Measurements from ENCODE around the gene EFR3B.

EFR3B gene

DNA sequence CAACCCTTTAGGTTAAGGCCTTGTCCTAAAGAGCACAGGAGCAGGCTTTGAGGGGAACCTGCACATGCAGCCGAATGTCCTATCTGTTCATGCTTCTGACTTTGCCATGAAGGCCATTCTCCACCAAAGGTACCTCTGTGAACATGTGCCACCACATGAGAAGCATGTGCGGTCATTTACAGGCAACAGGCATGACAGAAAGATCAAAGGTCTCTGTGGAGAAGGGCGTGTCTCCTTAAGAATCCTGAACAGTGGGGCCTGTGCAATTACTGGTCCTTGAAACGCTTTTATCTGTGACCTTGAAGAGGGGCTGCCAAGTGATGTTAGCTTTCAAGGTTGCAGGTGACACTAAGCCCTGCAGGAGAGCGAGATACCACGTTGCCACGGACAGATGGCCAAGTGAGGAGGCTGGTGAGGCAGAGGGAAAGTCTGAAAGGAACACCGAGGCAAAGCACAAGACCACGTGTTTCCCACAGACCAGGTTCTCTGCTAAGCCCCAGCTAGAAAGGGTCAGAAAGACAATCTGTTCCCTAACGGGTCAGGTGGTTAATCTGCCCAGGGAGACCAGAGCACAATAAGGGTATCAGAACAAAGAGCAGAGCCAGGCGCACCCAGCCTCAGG is 146.0 kb downstream of the EFR3B start:
- DNase-seq (ENCODE audit: low read depth): no peak

GRCh38 chr2:25188405-25188804 is 146.5 kb downstream of the EFR3B start:
- no peak for DNase-seq (ENCODE audit: low read depth)

GRCh38 chr2:25190536-25190935 is 148.7 kb downstream of the EFR3B start:
- no peak for DNase-seq (ENCODE audit: low read depth)

- no peak for DNase-seq (ENCODE audit: low read depth)
Measured at GRCh38 chr2:25194576-25195122, 152.8 kb downstream of the EFR3B start.

DNA sequence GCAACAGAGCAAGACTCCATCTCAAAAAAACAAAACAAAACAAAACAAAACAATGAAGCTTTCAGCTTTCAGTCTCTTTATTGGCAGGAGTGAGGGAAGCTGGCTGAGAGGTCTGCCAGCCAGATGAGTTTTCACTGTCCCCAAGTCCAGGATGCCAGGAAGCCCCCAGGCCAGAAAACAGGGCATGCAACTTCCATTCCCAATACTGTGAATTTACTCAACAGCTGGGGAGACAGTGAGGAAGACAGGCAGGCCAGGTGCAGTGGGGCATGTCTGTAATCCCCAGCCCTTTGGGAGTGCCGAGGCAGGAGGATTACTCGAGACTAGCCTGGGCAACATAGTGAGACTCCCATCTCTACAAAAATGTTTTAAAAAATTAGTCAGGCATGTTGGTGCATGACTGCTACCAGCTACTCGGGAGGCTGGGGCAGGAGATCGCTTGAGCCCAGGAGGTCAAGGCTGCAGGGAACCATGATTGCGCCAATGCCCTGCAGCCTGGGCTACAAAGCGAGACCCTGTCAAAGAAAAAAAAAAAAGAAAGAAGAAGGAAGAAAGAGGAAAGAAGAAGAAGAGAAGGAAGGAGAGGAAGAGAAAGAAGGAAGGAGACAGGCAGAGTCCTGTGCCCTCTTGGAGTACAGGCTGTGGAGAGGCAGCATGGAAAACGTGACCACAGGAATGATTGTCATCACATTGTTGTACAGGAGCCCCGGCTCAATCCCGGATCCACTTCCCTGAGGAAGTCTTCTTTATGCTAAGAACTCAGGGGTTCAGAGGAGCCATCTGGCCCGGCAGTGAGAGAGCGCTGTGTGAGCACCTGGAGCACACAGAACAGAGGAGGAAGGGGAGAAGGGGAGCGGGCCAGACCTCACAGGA is 155.7 kb downstream of the EFR3B start:
- DNase-seq (ENCODE audit: low read depth): no peak

DNA sequence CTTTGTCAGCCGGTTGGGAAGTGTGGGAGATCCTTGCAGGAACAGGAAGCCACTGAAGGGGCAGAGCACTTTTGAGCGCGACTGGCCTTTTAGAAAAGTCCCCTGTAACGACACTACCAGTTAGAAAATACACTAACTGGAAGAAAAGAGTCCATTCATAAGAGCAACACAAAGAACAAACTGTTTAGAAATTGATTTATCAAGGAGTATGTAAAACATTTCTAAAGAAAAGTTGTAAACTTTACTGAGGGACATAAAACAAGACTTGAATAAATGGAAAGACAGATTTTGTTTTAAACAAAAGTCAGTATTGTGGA is 156.3 kb downstream of the EFR3B start:
- no peak for DNase-seq (ENCODE audit: low read depth)

DNA sequence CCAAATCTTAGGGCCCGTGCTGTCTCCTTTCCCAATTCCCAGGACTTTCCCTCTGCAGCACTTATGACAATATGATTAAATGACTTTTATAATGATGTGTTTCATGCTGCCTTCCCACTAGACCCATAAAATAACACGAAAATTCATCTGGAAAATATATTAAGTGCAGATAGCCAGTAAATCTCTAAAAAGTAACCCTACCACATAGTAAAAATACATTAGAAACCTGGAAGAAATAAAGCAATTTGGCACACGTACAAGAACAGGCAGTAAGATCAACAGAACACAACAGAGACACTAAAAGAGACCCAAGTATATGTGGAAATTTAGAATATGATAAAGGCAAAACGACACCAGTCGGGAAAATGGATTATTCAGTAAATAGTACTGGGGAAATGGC is 156.7 kb downstream of the EFR3B start:
- no peak for DNase-seq (ENCODE audit: low read depth)

GRCh38 chr2:25201265-25201664 is 159.4 kb downstream of the EFR3B start:
- DNase-seq (ENCODE audit: low read depth): no peak

DNA sequence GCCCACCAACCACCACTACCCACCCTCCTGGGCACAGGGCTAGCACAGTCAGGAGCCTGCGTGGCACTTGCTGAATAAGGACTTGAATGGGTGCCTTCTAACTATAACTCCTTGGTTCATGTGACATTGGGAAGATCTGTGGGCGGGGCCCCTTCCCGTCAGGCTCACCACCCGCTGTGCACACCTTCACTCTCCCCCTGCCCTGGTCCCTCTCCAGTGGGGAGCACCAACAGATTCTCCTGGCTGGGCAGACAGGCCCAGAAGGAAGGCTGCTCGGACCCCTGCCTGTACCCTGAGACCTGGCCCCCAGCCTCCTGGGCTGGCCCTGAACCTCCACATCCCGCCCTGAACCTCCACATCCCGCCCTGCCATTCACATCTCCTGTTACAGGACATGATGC is 159.9 kb downstream of the EFR3B start:
- DNase-seq (ENCODE audit: low read depth): no peak

DNA sequence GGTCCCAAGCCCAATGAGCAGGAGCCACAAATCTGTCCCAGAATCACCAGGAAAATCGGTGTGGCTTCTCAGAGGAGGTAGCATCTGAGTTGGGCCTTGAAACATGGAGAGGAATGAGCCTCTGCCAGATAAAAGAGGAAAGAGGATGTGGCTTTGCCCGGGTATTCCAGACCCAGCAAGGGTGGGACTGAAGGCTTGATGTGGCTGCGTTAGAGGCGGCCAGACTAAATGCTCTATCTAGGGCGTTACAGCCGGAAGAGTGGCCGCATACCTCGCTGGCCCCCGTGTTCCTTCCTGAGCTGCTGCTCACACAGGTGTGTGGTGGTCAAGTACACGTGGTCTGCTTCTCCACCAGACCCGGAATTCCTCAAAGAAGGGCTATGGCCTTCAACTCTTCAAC is 160.4 kb downstream of the EFR3B start:
- no peak for DNase-seq (ENCODE audit: low read depth)

DNA sequence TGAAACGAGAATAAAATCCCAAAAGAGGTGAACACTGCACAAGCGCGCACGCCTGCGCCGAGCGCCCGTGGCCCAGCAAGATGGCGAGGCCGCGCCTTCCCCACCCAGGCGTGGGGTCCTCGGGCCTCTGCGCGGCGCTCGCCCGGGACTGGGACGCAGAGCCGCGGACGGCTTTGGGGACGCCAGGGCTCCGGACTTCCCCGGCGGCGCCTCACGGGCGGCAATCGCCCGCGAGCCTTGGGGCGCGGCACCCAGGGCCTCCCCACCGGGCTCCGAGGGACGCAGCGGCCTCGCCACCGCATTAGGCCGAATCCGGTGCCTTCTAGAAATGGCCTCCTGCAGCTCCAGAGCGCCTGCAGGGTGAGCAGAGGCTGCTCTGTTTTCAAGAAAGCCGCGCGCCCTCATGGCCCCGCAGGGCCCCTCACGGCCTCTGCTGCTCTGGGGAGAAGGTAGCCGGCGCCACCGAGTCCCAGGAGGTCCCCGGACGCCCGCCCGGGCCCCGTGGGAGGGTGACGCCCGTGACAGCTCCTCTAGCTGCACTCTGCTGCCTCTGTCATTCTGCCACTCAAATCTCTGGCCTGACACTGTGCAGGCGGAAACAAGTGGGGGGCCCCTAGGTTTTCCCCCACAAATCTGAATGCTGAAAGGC is 162.4 kb downstream of the EFR3B start:
- no peak for DNase-seq (ENCODE audit: low read depth)

DNA sequence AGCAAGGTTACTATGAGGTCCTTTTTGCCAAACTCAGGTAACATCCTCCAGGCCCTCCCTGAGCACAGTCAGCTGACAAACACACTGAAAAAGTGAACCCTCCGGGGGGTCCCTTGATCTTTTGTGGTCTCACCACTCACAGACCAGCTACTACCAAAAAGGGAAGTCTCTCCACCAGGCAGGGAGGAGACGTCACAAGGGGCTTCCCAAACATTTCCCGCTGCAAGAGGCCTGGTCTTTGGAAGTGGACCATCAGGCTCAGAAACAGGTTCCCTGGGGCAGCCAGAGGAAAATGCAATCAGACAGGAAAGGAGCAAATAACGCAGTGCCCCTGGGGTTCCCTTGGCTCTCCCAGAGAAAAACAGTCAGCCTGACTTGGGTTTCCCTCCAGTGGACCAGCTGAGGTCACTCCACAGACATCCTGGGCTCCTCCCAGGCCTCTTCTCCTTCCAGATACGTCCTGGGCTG is 165.2 kb downstream of the EFR3B start:
- DNase-seq (ENCODE audit: low read depth): no peak
